Measurements from ENCODE around the gene MAP3K14.
"Not testable (repeated sequence)": the region's sequence is repeated elsewhere in the genome, so short reads cannot be mapped to it uniquely, and the experiment has no call there.

MAP3K14 gene

DNA sequence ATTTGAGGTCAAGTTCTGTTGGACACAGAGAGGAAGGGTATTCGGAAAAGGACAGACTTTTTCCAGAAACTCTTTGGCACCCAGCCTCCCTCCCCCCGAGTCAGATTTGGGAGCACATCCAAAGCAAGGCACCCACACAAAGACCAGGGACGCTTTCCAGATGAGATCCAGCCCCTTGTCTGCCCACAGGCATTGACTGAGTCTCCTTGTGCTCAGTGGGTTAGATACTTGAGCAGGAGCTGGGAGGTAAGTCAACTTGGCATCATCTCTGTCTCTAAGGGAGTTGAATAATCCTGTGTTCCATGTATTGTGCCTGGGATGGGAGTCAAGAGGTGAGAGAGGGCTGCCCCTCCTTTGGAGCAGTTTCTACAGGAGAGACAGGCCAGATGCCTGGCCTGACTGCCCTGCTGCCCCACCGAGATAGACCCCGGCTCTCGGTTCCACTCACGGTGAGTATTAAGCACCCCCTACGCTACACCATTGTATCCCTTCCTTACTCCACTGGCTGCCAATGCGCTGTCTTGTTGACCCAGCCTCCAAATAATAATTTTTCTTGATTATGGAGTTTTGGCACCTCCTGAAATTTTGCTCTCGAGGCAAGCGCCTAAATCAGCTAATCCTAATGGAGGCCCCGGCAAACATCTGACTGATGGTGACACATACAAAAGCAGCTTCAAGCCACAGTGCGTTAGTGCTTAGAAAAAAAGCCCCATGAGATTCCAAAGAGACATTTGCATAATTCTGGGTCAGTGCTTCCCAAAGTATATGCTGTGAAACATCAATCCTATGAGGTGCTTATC lies 29.6 kb upstream of the MAP3K14 start:
- Histone ChIP-seq H3K36me3 (ENCODE audit: control insufficient read depth, insufficient read depth, low read length) (no peaks in the 10 kb centered on the region), H3K9me3 (ENCODE audit: control insufficient read depth, insufficient read depth, low read length) (no peaks in the 10 kb centered on the region), H3K4me1 (ENCODE audit: control insufficient read depth, insufficient read depth, low read length) (peaks cover 3% of the 10 kb centered on the region), H3K9ac (ENCODE audit: low read depth, low read length) (no peak overlapping the region), H3K27me3 (ENCODE audit: control insufficient read depth, insufficient read depth, low read length) (no peaks in the 10 kb centered on the region), H3K4me3 (ENCODE audit: low read depth, low read length) (no peak overlapping the region)

DNA sequence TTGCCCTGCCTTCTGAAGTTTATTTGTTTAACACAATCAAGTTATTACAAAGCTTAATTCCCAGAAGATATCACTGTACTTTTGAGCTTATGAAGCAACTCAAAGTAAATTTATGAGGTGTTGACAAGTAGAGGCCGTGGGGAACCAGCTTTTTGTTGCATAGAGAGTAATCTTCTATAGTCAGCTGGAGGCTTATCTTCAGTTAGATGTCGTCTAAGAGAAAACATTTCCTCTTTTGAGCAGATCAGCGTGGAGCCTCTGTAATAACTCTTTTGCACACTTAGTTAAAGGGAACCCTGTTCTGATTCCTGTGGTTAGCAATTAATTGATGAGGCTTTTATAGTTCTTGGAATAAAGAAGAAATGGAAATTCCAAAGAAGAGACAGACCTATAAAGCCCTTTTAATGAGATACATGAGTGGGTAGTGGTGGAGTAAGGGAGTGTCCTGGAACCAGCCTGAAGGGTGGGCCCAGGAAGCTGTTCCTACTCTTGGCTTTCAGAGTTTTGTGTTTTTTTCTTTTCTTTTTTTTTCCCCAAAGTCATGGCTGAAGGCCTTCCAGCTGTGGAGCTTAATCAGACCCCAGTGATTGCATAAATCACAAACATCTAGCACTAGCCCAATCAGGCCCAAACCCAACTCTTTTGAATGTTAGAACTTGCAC lies 28.9 kb upstream of the MAP3K14 start:
- Histone ChIP-seq H3K9me3 (ENCODE audit: control insufficient read depth, insufficient read depth, low read length) (no peaks in the 10 kb centered on the region), H3K4me1 (ENCODE audit: control insufficient read depth, insufficient read depth, low read length) (peaks cover 3% of the 10 kb centered on the region), H3K27me3 (ENCODE audit: control insufficient read depth, insufficient read depth, low read length) (no peaks in the 10 kb centered on the region), H3K9ac (ENCODE audit: low read depth, low read length) (no peak overlapping the region), H3K36me3 (ENCODE audit: control insufficient read depth, insufficient read depth, low read length) (no peaks in the 10 kb centered on the region), H3K4me3 (ENCODE audit: low read depth, low read length) (no peak overlapping the region)

DNA sequence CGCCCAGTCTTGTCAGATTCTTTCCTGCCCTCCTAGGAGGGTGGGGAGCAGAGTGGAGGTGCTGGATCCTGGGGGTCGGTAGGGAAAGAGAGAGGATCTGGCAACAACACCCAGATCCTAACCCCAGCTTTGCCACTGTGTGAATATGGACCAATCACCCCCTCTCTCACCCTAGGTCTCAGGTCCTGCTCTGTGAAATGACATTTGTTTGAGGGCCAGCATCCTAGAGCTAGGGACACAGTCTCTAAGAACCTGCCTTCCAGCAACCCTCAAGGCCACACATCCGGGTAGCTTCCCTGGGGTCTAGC lies 28.4 kb upstream of the MAP3K14 start:
- Histone ChIP-seq H3K36me3 (ENCODE audit: control insufficient read depth, insufficient read depth, low read length) (no peaks in the 10 kb centered on the region), H3K4me1 (ENCODE audit: control insufficient read depth, insufficient read depth, low read length) (peaks cover 3% of the 10 kb centered on the region), H3K4me3 (ENCODE audit: low read depth, low read length) (no peak overlapping the region), H3K9me3 (ENCODE audit: control insufficient read depth, insufficient read depth, low read length) (no peaks in the 10 kb centered on the region), H3K9ac (ENCODE audit: low read depth, low read length) (no peak overlapping the region), H3K27me3 (ENCODE audit: control insufficient read depth, insufficient read depth, low read length) (no peaks in the 10 kb centered on the region)

DNA sequence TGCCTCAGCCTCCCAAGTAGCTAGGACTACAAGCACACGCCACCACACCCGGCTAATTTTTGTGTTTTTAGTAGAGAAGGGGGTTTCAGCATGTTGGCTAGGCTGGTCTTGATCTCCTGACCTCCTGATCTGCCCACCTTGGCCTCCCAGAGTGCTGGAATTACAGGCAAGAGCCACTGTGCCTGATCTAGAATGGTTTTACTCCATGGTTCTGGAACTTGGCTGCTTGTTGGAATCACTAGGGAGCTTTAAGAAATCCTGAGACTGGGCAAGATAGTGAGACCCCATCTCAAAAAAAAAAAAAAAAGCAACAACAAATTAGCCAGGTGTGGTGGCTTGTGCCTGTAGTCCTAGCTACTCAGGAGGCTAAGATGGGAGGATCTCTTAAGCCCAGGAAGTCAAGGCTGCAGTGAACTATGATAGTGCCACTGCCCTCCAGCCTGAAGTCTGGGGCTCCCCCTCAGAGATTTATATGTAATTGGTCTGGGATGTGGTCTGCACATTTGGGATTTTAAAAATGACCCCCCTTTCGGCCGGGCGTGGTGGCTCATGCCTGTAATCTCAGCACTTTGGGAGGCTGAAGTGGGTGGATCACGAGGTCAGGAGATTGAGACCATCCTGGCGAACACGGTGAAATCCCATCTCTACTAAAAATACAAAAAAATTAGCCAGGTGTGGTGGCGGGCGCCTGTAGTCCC lies 27.3 kb upstream of the MAP3K14 start:
- not testable (repeated sequence) for H3K4me1 ChIP-seq (ENCODE audit: control insufficient read depth, insufficient read depth, low read length); H3K9me3 ChIP-seq (ENCODE audit: control insufficient read depth, insufficient read depth, low read length); H3K9ac ChIP-seq (ENCODE audit: low read depth, low read length); H3K4me3 ChIP-seq (ENCODE audit: low read depth, low read length); H3K27me3 ChIP-seq (ENCODE audit: control insufficient read depth, insufficient read depth, low read length); H3K36me3 ChIP-seq (ENCODE audit: control insufficient read depth, insufficient read depth, low read length)

DNA sequence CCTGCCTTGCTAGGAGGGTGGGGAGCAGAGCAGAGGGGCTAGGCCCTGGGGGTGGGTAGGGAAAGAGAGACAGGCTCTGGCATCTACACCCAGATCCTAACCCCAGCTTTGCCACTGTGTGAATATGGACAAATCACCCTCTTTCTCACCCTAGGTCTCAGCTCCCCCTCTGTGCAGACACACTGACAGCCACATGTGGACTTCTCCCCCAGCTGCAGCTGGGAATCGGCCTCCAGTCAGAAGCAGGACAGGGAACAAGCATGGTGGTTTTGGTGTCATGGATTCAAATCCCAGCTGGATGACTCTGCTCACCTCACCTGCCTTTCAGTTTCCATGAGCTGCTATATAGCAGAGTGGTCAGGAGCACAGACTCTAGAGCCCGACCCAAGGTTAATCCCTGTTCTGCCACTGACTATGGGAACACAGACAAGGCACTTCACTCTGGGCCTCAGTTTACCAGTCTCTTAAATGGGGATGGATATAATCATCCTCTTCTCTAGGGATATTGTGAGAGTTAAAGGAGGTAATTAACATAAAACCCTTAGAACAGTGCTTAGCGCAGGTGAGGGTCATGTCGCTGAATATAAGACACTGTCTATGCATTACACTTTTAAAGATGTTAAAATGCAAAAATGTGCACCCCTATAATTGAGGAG lies 26.2 kb upstream of the MAP3K14 start:
- no peaks in the 10 kb centered on the region for H3K27me3 ChIP-seq (ENCODE audit: control insufficient read depth, insufficient read depth, low read length)

DNA sequence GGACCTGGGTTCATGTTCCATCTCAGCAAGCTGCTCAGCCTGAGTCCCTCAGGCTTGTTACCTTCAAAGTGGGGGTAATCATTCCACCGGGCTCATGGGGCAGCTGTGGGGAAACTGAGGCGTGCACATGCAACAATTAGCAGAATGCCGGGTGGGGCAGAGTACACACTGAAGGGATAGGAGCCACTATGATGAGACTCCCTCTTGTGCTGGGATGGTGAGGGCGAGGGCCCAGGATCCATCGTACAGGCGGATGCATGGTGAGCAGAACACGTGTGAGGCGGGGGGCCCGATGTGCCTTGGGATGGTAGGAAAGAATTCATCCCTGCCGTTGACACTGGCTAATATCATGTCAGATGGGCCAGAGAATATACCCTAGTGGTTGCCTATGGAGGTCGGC lies 25.5 kb upstream of the MAP3K14 start:
- Histone ChIP-seq H3K4me3 (ENCODE audit: low read depth, low read length) (no peak overlapping the region), H3K9ac (ENCODE audit: low read depth, low read length) (no peak overlapping the region), H3K4me1 (ENCODE audit: control insufficient read depth, insufficient read depth, low read length) (peaks cover 3% of the 10 kb centered on the region), H3K36me3 (ENCODE audit: control insufficient read depth, insufficient read depth, low read length) (no peaks in the 10 kb centered on the region), H3K9me3 (ENCODE audit: control insufficient read depth, insufficient read depth, low read length) (no peaks in the 10 kb centered on the region), H3K27me3 (ENCODE audit: control insufficient read depth, insufficient read depth, low read length) (no peaks in the 10 kb centered on the region)

More for the DNA sequence above, 26.2 kb upstream of the MAP3K14 start:
- Histone ChIP-seq H3K4me3 (ENCODE audit: low read depth, low read length) (no peak overlapping the region), H3K9me3 (ENCODE audit: control insufficient read depth, insufficient read depth, low read length) (no peaks in the 10 kb centered on the region), H3K4me1 (ENCODE audit: control insufficient read depth, insufficient read depth, low read length) (peaks cover 3% of the 10 kb centered on the region), H3K9ac (ENCODE audit: low read depth, low read length) (peak overlapping the region; percentile 10), H3K36me3 (ENCODE audit: control insufficient read depth, insufficient read depth, low read length) (no peaks in the 10 kb centered on the region)

DNA sequence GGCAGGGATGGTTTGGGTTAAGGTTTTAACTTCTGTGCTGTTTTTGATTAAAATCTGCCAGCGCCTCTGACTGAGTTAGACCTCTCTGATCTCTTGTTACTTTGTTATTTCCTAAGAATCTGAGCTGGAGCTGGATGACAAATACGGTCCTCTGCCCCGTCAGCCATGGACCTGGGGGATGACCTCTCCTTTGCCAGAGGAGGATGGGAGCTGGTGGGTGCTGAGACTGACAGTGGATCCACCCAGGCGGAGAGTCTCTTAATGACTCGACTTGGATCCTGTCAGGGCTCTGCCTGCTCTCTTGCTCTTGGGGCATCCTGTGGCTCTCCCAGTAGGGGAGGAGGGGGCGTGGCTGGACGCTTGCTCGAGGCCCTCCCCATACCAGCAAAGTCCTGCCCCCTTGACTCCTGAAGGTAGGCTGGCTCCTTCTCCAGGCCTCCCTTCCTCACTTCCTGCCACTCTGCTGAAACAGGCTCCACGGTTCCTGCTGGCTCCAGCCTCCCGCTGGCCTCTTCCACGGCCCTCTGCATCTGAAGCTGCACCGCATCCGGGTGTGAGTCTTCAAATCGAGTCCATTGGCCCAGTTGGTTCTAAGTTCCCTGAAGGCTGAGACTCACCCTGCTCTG lies 24.8 kb upstream of the MAP3K14 start:
- Histone ChIP-seq H3K36me3 (ENCODE audit: control insufficient read depth, insufficient read depth, low read length) (no peaks in the 10 kb centered on the region), H3K4me1 (ENCODE audit: control insufficient read depth, insufficient read depth, low read length) (peaks cover 3% of the 10 kb centered on the region), H3K9ac (ENCODE audit: low read depth, low read length) (no peak overlapping the region), H3K4me3 (ENCODE audit: low read depth, low read length) (no peak overlapping the region), H3K9me3 (ENCODE audit: control insufficient read depth, insufficient read depth, low read length) (no peaks in the 10 kb centered on the region), H3K27me3 (ENCODE audit: control insufficient read depth, insufficient read depth, low read length) (peaks cover under 1% of the 10 kb centered on the region)

DNA sequence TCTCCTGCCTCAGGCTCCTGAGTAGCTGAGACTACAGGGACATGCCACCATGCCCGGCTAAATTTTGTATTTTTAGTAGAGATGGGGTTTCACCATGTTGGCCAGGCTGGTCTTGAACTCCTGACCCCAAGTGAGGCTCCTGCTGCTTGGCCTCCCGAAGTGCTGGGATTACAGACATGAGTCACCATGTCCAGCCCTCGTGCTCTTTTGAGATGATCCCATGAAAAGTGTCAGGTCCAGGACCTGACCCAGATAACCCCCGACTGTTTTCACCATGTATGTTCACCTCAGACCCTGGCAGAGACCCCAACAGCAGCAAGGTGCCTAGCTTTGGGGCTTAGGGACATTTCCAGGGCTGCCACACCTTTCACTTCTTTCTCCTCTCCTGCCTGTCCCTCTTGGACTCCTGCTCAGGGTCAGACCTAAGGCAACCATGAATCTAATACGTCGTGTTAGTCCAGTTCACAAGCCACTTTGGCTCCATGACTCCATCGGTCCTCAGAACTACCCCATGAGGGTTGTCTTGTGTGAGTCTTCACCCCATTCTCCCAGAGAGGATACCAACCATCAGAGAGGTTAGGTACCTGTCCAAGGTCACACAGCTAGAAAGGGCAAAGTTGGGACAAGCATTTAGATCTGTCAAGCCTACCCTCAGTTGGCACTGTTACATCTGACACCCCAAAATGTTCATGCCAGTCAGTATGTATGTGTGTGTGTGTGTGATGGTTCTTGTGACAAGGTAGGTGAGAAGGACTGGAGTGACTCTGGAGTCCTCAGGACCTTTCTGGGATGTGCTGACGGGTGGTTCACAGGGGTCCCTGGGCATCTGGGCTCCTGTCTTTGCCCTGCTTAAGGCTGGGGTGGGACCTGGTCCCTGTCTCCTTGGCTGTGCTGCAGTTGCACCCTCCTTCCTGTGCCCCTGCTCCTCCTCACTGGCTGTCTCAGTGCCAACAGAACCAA lies 23.1 kb upstream of the MAP3K14 start:
- no peak overlapping the region for H3K9ac ChIP-seq (ENCODE audit: low read depth, low read length)
- H3K36me3 ChIP-seq (ENCODE audit: control insufficient read depth, insufficient read depth, low read length) = no peaks in the 10 kb centered on the region
- H3K27me3 ChIP-seq (ENCODE audit: control insufficient read depth, insufficient read depth, low read length) = peaks cover 16% of the 10 kb centered on the region
- H3K4me3 ChIP-seq (ENCODE audit: low read depth, low read length) = no peak overlapping the region
- no peaks in the 10 kb centered on the region for H3K9me3 ChIP-seq (ENCODE audit: control insufficient read depth, insufficient read depth, low read length)
- peaks cover 3% of the 10 kb centered on the region for H3K4me1 ChIP-seq (ENCODE audit: control insufficient read depth, insufficient read depth, low read length)

DNA sequence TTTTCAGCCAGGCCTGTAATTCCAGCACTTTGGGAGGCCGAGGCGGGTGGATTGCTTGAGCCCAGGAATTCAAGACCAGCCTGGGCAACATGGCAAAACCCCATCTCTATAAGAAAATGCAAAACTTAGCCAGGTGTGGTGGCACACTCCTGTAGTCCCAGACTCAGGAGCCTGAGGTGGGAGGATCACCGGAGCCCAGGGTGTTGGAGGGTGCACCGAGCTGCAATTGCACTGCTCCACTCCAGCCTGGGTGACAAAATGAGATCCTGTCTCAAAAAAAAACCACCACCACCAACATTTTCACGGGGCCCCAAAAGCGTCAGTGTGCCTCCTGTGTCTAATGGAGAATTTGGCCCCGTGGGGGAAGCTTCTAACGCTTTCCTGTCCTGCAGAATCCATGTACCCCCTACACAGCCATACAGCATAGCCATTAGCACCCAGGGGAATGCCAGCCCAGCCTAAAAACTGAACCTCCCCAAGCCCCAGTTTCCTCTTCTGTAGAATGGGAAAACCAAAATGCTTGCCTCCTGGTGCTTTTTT lies 22.2 kb upstream of the MAP3K14 start:
- Histone ChIP-seq H3K4me3 (ENCODE audit: low read depth, low read length) (no peak overlapping the region), H3K27me3 (ENCODE audit: control insufficient read depth, insufficient read depth, low read length) (peaks cover 23% of the 10 kb centered on the region), H3K9me3 (ENCODE audit: control insufficient read depth, insufficient read depth, low read length) (no peaks in the 10 kb centered on the region)

DNA sequence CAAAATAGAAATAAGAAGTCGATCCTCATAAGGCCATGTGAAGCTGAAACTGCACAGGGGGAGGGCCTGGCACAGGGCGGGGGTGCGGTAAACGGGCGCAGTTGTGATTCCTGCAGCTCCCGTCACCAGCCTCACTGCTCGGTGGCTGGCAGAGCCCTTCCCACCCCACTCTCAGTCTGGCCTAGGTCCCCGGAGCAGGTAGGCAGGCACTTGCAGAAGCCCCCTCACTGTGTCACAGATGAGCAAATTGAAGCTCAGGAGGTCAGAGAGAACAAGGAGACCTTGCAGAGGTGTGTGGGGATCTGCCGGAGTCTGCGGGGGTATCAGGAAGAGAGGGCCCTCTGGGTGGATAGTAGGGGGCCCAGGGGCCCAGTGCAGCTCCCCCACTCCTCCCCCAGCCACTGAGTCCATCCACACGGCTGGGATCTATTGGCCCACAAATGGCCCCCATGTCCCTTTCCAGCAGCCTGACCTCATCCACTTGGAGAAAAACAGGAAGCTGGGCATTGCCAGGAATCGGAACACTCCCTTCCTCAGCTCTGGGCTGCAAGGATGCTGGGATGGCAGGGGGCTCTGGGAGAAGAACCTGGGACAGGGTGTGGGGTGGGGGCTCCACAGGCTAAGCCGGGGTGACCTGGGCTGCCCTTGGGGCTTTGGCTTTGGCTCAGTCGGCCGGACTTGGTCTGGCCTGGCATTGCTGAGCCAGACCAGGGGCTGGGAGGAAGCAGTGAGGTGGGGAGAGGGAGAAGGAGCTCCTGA lies 21.4 kb upstream of the MAP3K14 start:
- H3K27me3 ChIP-seq (ENCODE audit: control insufficient read depth, insufficient read depth, low read length) = peaks cover 29% of the 10 kb centered on the region
- H3K4me1 ChIP-seq (ENCODE audit: control insufficient read depth, insufficient read depth, low read length) = peaks cover 3% of the 10 kb centered on the region
- H3K9me3 ChIP-seq (ENCODE audit: control insufficient read depth, insufficient read depth, low read length) = no peaks in the 10 kb centered on the region
- H3K4me3 ChIP-seq (ENCODE audit: low read depth, low read length) = no peak overlapping the region
- H3K36me3 ChIP-seq (ENCODE audit: control insufficient read depth, insufficient read depth, low read length) = no peaks in the 10 kb centered on the region
- no peak overlapping the region for H3K9ac ChIP-seq (ENCODE audit: low read depth, low read length)

More for the DNA sequence above, 22.2 kb upstream of the MAP3K14 start:
- Histone ChIP-seq H3K4me1 (ENCODE audit: control insufficient read depth, insufficient read depth, low read length) (peaks cover 3% of the 10 kb centered on the region), H3K36me3 (ENCODE audit: control insufficient read depth, insufficient read depth, low read length) (no peaks in the 10 kb centered on the region), H3K9ac (ENCODE audit: low read depth, low read length) (no peak overlapping the region)
